NCI-H2029 (cell line): ENCODE data around the gene GRAMD1B.
A peak's percentile ranks its signal among the peaks of the same experiment; 100 is the strongest.

Experiments
- DNase-seq: peaks from one replicate; lab custom pipeline; 2025; lab: John Stamatoyannopoulos, UW

Gene GRAMD1B

DNA sequence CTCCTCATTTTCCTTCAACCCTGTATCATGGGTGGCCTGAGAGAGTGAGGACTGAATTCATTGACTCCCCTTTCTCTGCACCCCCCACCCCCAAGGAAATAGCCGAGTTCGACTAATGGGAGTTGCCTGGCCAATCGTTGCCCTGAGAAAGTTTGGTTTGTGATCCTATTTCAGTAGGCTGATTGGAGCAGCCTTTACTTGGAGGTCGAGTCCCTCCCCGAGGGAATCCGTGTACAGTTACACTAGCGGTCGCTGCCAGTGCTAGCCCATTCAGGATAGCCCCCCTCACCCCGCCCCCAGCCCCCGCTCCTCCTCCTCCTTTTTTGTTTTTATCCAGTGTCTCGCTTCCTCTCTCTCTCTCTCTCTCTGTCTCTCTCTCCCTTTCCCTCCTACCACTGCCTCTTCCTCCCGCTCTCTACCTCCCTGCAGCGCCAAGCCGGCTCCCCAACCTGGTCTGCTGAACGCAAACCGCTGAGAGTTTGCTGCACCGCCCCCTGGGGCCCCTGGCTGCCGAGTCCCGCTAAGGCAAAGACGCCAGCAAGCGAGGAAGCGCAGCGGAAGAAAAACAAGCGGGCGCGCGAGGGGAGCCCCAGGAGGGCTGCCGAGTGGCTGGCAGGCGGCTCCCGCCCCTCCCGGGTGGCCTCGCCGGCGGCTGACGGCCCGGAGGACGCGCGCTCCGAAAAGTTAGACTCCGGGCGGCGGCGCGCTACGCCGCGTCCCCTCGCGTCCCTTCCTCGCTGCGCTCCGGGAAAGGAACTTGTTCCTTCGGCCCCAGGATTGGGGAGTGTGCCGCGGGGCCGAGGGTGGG lies at the start of gene GRAMD1B:
Gene GRAMD1B (plus strand): TSS at position 357 of the 808 bp plus-strand sequence. CDS start 524 bp downstream, outside the sequence.
- DNase-seq = peak; percentile 75

DNA sequence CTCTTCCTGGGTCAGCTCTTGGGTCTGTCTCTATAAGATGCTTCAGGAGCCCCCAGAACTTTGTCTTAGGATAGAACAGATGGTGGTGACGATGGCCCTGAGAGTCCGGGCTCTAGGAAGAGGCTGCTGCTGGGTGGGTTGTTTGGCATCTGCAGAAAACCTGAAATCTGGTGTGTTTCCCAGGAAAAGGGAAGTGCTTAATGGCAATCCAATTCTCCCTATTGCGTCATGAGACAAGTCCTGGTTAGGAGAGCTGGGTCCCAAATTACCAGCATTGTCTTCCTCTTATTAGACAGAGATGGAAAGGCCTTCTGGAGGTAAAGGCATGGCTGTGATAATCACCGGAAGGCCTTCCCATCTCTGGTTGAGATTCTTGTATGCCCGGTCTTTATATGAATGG lies 48.9 kb upstream of the GRAMD1B start:
- DNase-seq = no peak

DNA sequence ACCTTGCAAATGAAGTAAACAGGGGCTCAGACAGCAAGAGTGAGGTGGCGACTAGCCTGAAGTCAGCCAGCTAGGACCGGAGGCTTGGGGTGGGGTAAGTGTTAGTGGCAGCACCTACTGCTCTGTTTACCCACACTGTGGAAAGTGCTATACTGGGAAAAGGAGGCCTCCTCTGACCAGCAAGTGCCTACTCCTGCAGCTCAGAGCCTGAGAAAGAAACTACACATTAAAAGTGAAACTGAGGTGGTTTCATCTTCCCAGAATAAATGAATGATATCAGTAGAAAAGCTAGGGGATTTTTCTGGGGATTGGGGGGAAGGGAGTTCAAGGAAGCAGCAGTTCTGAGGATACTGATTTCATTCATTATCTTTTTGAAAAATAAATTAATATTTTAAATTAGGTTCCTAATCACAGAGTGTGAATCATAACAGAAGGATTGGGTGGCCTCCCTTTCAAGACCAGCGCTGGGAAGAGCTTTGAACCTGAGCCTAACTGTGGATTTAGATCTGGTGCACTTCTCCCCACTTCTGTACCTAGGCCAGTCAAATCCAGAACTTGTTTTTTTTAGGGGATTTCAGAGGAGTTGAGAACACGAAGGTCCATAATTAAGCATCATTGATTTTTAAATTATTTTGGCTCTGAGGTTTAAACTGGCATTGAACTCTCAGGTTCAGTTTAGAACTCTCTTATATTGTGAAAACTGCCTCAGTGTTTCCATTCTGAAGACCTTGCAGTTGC lies 48.1 kb upstream of the GRAMD1B start:
- no peak for DNase-seq

DNA sequence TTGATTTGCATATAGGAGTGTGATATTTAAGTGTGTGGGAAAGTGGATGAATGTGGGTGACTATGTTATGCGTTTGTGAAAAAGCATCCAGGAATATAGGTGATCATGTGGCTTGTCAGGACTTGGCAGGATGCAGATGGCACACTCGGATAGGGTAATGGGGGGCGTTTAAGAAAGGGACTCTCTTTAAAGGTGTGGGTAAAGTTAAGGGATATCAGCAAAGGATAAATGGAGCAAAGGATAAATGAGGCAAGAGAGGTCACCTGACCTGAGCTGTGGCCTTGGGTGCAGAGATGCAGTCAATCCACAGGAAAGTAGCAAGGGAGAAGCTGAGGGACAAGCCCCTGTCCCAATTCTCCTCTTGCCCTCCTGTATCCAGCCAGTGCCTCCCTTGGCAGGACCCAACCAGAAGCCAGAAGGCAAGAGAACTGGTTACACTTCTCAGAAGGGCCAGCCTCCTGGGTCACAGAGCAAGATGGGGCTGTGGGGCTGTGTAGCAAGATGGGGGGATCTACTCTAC lies 47.5 kb upstream of the GRAMD1B start:
- no peak for DNase-seq

DNA sequence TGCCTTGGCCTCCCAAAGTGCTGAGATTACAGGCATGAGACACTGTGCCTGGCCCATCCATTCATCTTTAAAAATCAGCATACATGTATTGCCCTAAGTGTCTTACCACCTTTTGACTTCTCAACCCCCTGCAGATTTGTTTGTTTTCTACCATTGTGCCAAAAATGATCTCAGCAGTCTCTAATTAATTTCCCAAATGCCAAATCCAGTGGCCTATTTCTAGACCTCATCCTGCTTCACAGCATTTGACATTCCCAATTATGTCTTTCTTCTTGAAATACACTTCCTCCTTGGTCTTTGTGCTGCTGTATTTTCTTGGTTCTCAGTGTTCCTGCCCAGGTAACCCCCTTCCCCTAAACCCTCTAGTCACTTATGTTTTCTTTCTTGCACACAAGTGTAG lies 46.0 kb upstream of the GRAMD1B start:
- no peak for DNase-seq

DNA sequence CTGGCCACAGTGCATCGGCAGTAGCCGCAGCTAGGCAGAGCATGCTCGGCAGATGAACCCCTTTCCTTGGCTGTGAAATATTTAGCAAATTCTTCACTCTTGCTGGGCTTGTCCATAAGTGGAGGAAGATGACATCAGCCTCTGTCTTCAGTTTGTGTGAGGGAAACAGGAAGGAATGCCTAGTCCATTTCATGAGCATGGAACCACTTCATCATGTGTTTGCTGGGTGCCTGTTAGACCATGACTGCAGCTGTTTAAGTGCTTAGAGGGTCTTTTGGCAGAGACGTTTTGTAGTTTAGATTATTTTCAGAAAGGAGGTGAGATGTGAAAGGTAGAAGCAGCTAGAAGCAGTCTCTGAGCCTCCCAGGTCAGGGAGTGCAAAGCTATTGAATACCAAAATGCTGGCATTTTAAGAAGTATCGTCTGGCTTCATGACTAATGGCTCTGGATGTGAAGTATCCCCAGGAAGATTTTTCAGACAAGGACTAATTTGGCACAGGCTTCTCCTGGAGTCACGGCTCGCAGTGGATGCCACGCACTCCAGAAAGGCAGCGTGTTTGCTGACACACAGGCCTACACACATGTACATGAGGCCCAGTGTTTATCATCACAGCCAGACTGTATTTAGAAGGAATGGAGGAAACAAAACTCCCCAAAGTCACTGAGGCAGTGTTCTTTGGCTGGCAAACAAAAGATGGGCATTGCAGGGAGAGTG lies 43.1 kb upstream of the GRAMD1B start:
- peak; percentile 63 for DNase-seq

DNA sequence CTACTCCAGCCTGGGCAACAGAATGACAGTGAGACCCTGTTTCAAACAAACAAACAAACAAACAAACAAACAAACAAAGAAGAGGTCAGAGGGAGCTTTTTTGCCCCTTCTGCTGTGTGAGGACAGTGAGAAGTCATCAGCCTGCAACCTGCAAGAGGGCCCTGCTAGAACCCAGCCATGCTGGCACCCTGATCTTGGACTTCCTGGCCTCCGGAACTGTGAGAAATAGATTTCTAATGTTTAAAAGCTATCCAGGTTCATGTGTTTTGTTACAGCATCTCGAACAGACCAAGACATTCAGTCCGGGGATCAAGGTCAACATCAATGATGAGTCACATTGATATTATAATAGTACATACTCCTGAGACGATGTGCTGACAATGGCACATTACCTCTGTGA lies 41.4 kb upstream of the GRAMD1B start:
- no peak for DNase-seq

DNA sequence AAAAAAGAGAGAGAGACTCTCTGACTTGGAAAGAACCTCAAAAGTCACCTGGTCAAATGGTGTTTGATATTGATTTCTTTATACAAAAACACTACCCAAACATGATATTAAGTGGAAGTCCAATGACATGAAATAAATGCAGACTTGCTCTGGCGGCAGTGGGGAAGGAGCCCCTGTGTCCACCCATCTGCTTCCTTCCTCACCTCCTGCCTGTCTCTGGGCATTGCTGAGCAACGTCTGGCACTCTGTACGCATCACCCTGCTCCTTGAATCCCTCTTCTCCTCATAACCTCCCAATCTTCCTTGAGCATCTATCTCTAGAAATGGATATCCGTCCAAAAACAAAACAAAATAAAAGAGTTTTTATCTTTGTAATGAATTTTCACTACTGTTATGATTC lies 39.9 kb upstream of the GRAMD1B start:
- no peak for DNase-seq

DNA sequence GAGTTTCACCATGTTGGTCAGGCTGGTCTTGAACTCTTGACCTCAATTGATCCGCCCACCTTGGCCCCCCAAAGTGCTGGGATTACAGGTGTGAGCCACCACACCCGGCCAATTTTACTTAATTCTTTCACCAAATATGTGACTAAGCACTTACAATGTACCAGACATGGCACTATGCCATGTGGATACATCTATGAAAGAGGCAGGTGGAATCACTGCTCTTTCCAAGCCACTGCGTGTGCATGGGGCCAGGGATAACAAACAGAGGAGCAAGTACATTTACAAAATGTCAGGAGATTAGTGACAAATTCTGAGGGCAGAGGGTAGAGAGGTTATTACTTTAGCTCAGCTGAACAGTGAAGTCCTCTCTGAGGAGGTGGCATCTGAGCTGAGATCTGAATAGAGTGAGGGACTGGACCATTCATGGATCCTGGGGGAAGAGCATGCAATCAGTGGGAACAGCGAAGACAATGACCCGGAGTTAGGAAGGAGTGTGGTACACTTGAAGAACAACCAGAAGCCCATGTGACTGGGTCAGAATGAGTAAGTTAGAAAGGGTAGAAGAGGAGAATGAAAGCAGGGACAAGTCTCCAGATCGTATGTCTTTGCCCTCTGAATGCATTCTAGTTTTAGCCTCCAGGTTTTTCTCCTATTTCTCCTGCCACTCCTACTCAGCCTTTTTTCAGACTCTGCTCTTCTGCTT lies 38.3 kb upstream of the GRAMD1B start:
- DNase-seq = no peak

DNA sequence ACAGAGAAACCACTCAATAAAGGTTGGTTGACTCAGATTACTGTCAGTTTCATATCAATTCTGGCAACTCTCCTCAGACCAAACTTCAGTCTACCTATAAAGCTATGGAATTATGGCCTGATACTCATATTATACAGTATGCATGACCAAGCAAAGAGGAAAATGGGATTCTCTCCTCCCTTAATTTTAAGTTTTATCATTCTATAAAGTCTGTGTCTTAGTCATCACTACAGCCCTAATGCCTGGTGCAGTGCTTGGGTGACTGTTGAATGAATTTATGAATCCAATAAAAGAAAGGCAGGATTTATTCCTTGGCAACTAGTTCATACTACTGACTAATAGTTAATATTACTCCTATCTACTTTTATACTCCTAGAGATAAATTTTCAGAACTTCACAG lies 37.6 kb upstream of the GRAMD1B start:
- no peak for DNase-seq

DNA sequence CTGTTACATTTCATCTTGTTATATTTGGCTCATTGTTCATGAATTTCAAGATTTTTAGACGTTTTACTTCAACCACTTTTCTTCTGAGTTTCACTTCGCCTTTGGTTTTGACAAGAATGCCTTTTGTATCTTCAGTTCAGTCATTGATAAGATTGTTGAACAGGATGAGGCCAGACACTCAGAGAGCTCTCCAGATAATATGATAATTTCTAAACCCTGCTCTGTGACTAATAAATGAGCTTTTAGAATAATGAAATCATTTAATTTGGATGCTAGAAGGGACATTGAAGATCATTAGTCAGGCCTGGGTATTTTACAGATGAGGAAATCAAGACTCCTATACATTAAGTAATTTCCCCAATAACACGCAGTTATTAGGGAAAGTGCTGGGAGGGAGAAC lies 37.2 kb upstream of the GRAMD1B start:
- no peak for DNase-seq

DNA sequence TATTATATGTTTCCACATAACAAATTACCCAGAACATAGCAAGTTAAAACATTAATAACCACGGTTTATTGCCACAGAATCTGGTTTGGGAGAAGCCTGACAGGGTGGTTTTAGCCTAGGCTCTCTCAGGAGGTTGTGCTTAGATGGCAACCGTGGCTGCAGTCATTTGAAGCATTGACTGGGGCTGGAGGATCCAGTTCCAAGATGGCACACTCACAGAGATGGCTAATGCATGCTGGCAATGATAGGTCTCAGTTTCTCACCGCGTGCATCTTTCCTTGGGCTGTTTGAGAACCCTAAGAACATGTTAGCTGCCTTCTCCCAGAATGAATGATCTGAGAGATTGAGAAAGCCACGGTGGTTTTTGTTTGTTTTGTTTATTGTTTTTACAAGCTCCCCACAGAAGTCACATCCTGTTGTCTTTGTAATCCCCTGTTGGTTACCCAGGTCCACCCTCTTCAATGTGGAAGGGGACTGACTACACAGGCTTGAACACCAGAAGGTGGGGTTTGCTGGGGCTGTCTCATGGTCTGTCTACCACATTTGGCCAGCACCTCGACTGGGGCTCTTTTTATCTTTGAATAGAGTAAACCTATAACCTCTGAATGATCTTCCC lies 36.6 kb upstream of the GRAMD1B start:
- no peak for DNase-seq

DNA sequence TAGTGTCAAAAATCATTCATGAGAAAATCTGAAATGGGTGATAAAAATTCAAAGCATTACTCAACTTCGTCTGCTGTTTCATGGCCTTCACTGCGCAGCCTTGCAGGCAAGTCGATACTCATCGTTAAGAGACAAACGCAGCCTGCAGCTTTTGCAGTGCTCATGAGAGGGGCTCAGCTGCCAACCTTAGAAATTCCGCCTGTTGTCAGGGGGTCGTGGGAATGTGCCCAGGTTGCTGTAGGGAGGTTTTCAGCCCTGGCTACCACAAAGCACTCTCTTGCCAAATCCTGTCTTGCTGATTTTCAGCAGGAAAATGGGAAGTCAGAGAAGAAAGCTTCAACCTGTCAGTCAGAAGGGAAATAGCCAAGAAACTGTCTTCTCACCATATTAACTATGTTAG lies 25.4 kb upstream of the GRAMD1B start:
- DNase-seq = no peak

DNA sequence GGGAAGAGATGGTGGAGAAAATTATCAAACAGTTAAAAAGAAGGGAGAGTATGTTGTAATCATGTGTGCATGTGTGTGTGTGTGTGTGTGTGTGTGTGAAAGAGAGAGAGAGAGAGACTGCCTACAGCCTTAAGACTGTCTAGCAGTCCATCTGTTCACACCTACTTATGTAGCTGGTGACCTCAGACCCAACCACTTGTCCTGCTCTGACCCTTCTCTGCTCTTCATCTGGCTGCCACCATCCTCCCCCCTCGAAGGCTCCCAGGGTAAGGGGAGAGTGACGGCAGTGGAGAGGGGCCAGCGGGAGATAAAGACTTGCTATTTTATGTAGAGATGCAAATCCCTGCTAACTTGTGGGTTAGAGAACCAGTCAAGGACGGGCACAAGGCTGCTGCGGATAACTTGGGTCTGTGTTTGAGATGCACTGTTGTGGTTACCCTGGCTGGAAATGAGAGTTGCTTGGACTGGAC lies 24.9 kb upstream of the GRAMD1B start:
- no peak for DNase-seq

DNA sequence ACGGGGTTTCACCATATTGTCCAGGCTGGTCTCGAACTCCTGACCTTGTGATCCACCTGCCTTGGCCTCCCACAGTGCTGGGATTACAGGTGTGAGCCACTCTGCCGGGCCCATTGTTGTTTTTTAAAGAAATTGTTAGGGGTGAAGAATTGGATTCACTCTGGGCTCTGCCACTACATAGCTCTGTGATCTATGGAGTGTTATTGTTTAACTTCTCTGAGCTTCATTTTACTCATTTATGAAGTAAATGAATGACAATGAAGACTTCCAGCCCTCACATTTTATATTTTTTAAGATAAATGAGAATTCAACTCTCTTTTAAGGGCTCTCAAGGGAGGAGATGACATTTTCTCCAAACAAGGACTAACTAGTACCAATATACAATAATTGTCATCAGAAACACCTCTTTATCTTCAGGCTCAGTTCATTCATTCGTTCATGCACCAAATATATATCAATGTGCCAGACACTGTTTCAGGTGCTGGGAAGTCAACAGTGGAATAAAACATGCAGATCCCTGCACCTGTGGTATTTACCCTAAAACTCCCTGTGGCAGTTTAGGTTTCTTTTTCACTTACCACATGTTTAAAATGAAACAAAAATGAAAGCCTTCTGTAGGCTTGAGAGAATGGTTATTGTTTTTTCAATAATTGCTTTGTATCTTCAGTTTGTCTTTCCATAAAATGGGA lies 23.5 kb upstream of the GRAMD1B start:
- no peak for DNase-seq

DNA sequence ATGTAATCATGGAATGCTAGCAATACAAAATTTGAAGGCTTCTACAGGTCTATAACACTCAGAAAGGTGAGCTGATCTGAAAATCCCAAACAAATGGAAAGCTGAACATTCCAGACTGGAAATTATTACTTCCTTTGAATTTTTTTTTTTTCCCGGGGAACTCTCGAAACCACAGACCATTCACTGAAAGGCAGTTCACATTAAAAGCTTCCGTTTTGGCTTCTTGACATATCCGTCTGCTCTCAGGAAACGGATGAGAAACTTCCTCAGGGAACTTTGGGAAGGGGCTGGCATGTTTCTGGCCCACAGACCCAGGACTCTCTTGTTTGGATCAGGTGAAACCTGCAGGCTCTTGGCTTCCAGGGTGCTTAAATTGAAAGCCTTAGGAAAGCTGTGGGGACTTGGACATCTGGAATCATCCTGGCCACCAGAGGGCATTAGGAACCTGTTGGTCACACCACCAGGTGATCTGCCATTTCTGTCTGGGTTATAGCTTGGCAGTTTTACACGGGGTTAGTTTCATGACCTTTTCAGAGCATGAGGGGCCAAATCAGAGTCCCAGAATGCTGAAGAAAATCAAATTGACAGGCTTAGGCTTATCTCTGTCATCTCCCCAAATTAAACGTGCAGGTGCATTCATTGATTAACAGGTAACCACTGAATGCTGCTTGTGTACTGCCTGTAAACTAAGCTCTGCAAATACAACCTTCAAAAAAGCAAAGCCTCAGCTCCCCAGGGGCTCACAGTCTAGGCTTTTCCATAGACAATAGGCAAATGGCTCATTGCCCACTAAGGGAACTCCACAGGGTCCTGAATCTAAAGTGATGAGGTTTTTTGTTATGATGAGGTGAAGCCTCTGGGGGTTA lies 22.7 kb upstream of the GRAMD1B start:
- peak; percentile 81 for DNase-seq

DNA sequence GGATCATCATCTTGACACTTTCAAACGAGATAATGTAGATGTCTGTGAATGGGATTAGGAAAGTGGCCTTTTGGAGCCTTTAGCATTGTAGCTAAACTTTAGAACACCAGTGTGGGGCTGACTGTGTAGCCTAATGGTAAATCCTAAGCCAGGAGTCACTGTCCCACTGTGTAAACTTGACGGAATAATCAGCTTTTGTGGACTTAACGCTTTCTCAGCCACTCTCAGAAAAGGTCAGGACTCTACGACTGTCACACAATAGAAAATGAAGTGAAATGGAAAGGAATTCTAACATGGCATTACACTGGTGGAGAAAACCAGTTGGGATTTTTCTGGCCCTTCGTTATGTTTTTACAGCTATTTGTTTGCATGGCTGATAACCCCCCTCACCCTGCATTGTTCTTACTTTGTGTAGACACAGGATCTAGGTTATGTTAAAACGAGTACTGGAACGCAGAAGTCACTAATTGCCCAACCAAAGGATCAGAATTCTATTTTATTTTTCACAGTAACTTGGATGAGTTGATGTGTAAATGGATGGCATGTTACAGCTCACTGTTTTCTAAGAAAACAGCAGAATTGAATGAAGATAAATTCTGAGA lies 22.0 kb upstream of the GRAMD1B start:
- DNase-seq = no peak

DNA sequence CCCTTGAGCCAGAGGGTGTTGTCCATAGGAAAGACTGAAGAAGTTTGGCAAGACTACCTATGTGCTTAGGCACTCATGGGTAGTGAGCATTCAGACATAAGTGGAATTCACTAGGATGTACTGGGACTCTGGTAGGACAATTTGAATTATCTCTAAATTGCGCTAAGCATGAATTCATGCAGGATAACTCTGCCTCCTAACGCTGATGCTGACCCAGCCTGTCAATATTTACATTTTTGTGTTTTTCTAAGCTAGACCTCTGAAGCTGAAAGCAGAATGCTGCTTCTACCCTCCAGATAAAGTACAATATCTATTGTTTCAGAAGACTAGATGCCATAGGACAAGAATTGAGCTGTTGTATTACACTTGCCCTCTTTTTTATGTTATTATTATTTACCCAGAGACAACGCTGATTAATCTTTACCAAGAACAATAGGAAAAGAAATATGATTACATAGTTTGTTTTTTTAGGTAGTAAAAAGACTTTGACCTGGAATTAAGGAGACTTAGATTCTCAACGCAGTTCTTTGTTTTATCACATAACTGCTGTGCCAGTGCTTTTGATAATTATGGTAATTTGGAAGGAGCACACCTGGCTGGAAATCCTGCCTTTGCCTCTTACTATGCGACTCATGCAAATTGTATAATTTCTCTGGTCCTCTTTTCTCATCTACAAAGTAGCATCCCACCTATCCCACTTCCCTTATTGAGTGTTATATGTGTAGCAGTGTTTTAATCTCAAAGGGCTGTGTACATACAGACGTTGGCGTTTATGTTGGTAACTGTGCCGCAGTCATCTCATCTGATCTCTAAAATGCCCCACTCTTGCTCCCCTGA lies 21.2 kb upstream of the GRAMD1B start:
- DNase-seq = no peak
